IPS DF 6.9 (cell line): ENCODE measurements around the gene XPNPEP2.

Experiments
- DNase-seq: peaks from one replicate; pipeline ENCODE4 v3.0.0-alpha.2; 2013; ENCODE audit warnings: low read depth, low spot score
- H3K27ac ChIP-seq: one replicate; pipeline ENCODE4 v1.5.1; 2013; ENCODE audit warnings: low read length, control low read depth
- H3K27me3 ChIP-seq: 2 replicates; pipeline ENCODE4 v1.6.1; 2013; ENCODE audit warnings: mild to moderate bottlenecking, low read length; ENCODE audit not compliant: control insufficient read depth, insufficient read depth
- H3K36me3 ChIP-seq: 2 replicates; pipeline ENCODE4 v1.6.1; 2013; ENCODE audit warnings: low read length; ENCODE audit not compliant: control insufficient read depth, insufficient read depth
- H3K4me1 ChIP-seq: 2 replicates; pipeline ENCODE4 v1.6.1; 2013; ENCODE audit warnings: low read length; ENCODE audit not compliant: control insufficient read depth, insufficient read depth
- H3K4me3 ChIP-seq: 2 replicates; pipeline ENCODE4 v1.5.1; 2013; ENCODE audit warnings: mild to moderate bottlenecking, low read length
- H3K9me3 ChIP-seq: 2 replicates; pipeline ENCODE4 v1.6.1; 2013; ENCODE audit warnings: low read length, inconsistent platforms; ENCODE audit not compliant: control insufficient read depth, insufficient read depth
- WGBS: extraction: QIAGEN DNeasy Blood & Tissue Kit; methylation state at CpG from one replicate; pipeline ENCODE4 v1.1.7; 2013; ENCODE audit warnings: mixed read lengths, missing lambda C conversion rate; ENCODE audit not compliant: insufficient read length, insufficient coverage; 5-methylcytosine and 5-hydroxymethylcytosine counted together

Gene XPNPEP2

GRCh38 chrX:129787336-129788055, 48.7 kb downstream of the XPNPEP2 start:
- H3K27me3 ChIP-seq, result no peaks in the 10 kb centered on the region
- no peaks in the 10 kb centered on the region for H3K36me3 ChIP-seq
- no peaks in the 10 kb centered on the region for H3K9me3 ChIP-seq
- H3K4me1 ChIP-seq, result no peaks in the 10 kb centered on the region
- no peak for DNase-seq
- WGBS, result no CpG with 5 or more reads among the region's 11 CpGs
- H3K4me3 ChIP-seq, result no peak overlapping the region
- no peak overlapping the region for H3K27ac ChIP-seq

GRCh38 chrX:129788527-129788926, 49.7 kb downstream of the XPNPEP2 start:
- H3K4me1 ChIP-seq, result no peaks in the 10 kb centered on the region
- H3K9me3 ChIP-seq, result no peaks in the 10 kb centered on the region
- no peak for DNase-seq
- H3K4me3 ChIP-seq, result no peak overlapping the region
- no peak overlapping the region for H3K27ac ChIP-seq
- no peaks in the 10 kb centered on the region for H3K36me3 ChIP-seq
- WGBS, result no CpG with 5 or more reads among the region's 6 CpGs
- no peaks in the 10 kb centered on the region for H3K27me3 ChIP-seq

- Histone ChIP-seq H3K4me3 (no peak overlapping the region), H3K27ac (no peak overlapping the region), H3K4me1 (no peaks in the 10 kb centered on the region), H3K9me3 (no peaks in the 10 kb centered on the region), H3K36me3 (no peaks in the 10 kb centered on the region), H3K27me3 (no peaks in the 10 kb centered on the region)
- DNase-seq, result no peak
- no CpG with 5 or more reads among the region's 3 CpGs for WGBS
These were observed 51.4 kb downstream of the XPNPEP2 start for GRCh38 chrX:129790146-129790545.

- Histone ChIP-seq H3K27me3 (no peaks in the 10 kb centered on the region), H3K4me3 (no peak overlapping the region), H3K4me1 (no peaks in the 10 kb centered on the region), H3K27ac (no peak overlapping the region), H3K9me3 (no peaks in the 10 kb centered on the region), H3K36me3 (no peaks in the 10 kb centered on the region)
- WGBS, result no CpG with 5 or more reads among the region's 9 CpGs
- no peak for DNase-seq
These were observed 52.0 kb downstream of the XPNPEP2 start for GRCh38 chrX:129790808-129791207.

- Histone ChIP-seq H3K36me3 (no peaks in the 10 kb centered on the region), H3K9me3 (no peaks in the 10 kb centered on the region), H3K27me3 (no peaks in the 10 kb centered on the region), H3K27ac (no peak overlapping the region), H3K4me3 (no peak overlapping the region), H3K4me1 (no peaks in the 10 kb centered on the region)
- WGBS, result no CpG with 5 or more reads among the region's 8 CpGs
- no peak for DNase-seq
These were observed 52.6 kb downstream of the XPNPEP2 start for GRCh38 chrX:129791336-129791735.

GRCh38 chrX:129791961-129792570, 53.3 kb downstream of the XPNPEP2 start:
- no peak for DNase-seq
- no peaks in the 10 kb centered on the region for H3K9me3 ChIP-seq
- no CpG with 5 or more reads among the region's 11 CpGs for WGBS
- no peaks in the 10 kb centered on the region for H3K36me3 ChIP-seq
- no peak overlapping the region for H3K27ac ChIP-seq
- no peak overlapping the region for H3K4me3 ChIP-seq
- no peaks in the 10 kb centered on the region for H3K4me1 ChIP-seq
- H3K27me3 ChIP-seq, result no peaks in the 10 kb centered on the region

GRCh38 chrX:129792586-129793291, 54.0 kb downstream of the XPNPEP2 start:
- no peaks in the 10 kb centered on the region for H3K27me3 ChIP-seq
- H3K36me3 ChIP-seq, result no peaks in the 10 kb centered on the region
- H3K4me3 ChIP-seq, result no peak overlapping the region
- H3K27ac ChIP-seq, result no peak overlapping the region
- WGBS, result no CpG with 5 or more reads among the region's 18 CpGs
- H3K4me1 ChIP-seq, result no peaks in the 10 kb centered on the region
- no peak for DNase-seq
- no peaks in the 10 kb centered on the region for H3K9me3 ChIP-seq

- WGBS, result no CpG with 5 or more reads among the region's 20 CpGs
- no peak for DNase-seq
- H3K36me3 ChIP-seq, result no peaks in the 10 kb centered on the region
- H3K9me3 ChIP-seq, result no peaks in the 10 kb centered on the region
- no peaks in the 10 kb centered on the region for H3K4me1 ChIP-seq
- no peak overlapping the region for H3K4me3 ChIP-seq
- H3K27ac ChIP-seq, result no peak overlapping the region
- H3K27me3 ChIP-seq, result no peaks in the 10 kb centered on the region
These were observed 54.9 kb downstream of the XPNPEP2 start for GRCh38 chrX:129793604-129794191.

GRCh38 chrX:129795584-129795983, 56.8 kb downstream of the XPNPEP2 start:
- WGBS, result no CpG with 5 or more reads among the region's 1 CpG
- Histone ChIP-seq H3K27ac (no peak overlapping the region), H3K4me1 (no peaks in the 10 kb centered on the region), H3K4me3 (no peak overlapping the region), H3K36me3 (no peaks in the 10 kb centered on the region), H3K9me3 (no peaks in the 10 kb centered on the region), H3K27me3 (no peaks in the 10 kb centered on the region)
- no peak for DNase-seq

GRCh38 chrX:129797251-129797906, 58.6 kb downstream of the XPNPEP2 start:
- H3K4me3 ChIP-seq, result no peak overlapping the region
- no peaks in the 10 kb centered on the region for H3K36me3 ChIP-seq
- H3K9me3 ChIP-seq, result no peaks in the 10 kb centered on the region
- WGBS, result no CpG with 5 or more reads among the region's 4 CpGs
- DNase-seq, result no peak
- no peak overlapping the region for H3K27ac ChIP-seq
- no peaks in the 10 kb centered on the region for H3K27me3 ChIP-seq
- H3K4me1 ChIP-seq, result no peaks in the 10 kb centered on the region
